Measurements from ENCODE around the gene TENT4B.
A peak's percentile ranks its signal among the peaks of the same experiment; 100 is the strongest.

The TENT4B gene

DNA sequence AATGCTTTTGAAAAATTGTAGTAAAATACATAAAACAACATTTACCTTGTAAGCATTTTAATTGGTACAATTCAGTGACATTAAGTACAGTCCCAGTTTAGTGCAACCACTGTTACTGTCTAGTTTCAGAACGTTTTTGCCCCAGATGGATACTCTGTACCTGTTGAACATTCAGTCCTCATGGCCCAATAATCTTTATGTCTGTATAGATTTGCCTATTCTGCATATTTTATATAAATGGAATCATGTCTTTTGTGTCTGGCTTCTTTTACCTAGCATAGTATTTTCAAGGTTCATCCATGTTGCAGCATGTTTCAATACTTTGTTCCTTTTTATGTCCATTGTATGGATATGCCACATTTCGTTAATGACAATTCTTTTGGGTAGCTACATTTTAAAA lies 37.2 kb downstream of the TENT4B start:
- Histone ChIP-seq H3K4me3 (no peak overlapping the region), H3K27ac (no peak overlapping the region)

DNA sequence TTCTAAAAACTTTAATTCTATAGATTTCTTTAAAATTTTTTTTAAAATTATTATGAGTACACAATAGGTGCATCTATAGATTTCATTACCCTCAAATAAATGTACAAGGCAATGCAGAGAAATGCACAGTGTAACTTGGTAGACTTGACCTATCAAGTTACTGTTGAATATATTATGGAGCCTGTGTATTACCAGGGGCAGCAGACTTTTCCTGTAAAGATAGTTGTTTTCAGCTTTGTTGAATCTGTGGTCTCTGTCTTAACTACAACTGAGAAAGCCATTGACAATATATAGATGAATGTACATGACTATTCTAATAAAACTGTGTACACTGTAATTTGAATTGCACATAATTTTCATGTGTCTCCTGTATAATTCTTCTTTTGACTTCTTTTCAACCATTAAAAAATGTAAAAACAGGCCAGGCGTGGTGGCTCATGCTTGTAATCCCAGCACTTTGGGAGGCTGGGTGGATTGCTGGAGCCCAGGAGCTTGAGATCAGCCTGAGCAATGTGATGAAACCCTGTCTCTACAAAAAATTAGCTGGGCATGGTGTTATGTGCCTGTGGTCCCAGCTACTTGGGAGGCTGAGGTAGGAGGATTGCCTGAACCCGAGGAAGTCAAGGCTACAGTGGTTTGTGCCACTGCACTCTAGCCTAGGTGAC lies 39.4 kb downstream of the TENT4B start:
- Histone ChIP-seq H3K4me3 (no peak overlapping the region), H3K27ac (no peak overlapping the region)

DNA sequence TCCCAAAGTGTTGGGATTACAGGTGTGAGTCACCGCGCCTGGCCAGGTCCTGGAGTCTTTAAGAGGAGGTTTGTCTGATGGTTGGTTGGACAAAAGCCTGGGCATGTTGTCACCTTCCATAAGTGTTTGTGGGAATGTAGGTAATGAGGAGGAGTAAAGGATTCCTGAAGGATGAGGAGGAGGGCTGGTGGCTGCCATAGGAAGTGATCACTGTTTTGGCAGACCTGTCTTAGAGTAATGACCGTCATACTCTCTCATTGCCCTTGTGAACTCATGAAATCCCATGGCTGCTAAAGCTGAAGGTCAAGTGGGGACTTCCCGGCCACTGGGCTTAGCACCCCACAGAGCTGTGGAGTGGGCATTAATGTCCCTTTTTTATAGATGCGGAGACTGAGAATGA lies 40.5 kb downstream of the TENT4B start:
- no peak overlapping the region for H3K27ac ChIP-seq
- H3K4me3 ChIP-seq: no peak overlapping the region

DNA sequence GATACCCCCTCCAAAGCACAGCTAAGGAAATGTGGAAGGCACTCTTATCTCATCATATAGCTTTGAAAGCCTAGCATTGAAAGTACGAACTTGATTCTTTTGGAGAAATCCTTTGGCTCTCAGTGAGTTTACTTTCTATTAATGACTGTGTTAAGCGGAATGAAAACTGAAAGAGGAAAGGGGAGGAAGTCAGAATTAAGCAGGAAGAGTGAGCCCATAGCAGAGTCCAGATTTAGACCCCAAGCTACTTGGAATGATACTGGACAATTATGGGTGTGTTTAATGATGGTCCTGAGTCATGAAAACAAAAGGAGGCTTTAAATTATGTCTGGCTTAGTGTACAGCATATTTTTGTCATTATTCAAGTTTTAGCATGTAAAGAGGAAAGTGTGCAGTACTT lies 42.2 kb downstream of the TENT4B start:
- Histone ChIP-seq H3K4me3 (no peak overlapping the region), H3K27ac (peak overlapping the region in 7 of 21 experiments; percentile 21 to 59 (median 48))

DNA sequence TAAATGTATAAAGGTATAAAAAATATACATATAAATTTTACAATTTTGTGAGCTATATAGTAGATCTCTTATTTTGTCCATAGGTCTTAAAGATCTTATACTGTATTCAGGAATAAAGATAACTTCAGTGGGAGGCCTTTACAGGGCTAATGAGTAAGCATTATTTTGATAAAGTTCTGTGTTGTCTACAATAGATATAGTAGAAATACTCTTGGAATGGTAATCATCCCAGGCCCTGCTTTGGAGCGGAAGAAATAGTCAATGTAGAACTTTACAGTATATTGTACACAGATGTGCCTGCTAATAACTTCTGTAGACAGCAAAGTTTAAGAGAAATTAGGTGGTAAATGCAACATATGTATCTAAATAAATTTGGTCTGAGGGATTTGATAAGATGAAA lies 42.6 kb downstream of the TENT4B start:
- Histone ChIP-seq H3K4me3 (no peak overlapping the region), H3K27ac (peak overlapping the region in 6 of 21 experiments; percentile 4 to 58 (median 42))

DNA sequence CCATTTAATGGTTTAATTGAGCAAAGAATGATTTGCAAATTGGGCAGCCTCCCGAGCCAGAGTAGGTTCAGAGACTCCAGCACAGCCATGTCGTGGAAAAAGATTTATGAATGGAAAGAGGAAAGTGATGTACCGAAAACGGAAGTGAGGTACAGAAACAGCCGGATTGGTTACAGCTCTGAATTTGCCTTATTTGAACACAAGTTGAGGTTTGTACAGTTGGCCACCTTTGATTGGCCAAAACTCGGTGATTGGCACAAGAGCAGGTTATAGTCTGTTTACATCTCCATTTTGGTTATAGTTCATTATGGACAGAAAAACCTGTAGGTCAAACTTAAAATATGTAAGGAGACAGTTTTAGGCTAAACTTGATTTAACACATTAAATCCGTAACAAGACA lies 44.5 kb downstream of the TENT4B start:
- H3K4me3 ChIP-seq: no peak overlapping the region

DNA sequence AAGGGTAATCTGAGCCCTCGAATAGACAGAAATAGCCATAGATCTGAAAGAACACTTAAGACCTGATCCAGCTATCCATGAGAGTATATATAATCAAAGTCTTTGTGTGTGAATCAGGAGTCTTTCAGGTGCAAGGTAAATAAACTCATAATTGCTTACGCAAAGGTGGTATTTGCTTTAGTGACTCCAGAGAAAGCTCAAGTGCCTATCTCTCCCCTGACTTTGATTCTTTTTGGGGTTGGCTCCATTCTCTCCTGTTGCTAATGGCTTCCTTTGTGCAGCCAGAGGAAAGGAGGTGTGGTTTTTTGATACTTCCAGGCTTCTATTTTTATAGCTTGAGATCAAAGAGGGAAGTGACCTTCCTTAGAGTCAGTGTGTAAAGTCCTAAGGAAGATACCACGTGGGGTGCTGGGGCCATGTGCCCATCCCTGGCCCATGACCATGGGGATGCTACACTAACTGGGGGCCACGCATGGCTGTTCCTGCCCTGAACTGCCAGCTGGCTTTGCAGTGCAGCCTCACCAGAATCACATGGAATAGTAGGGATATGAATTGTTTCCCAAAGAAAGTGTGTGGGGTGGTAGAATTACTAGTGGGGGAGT lies 45.8 kb downstream of the TENT4B start:
- Histone ChIP-seq H3K4me3 (no peak overlapping the region), H3K27ac (no peak overlapping the region)

More for the DNA sequence above, 44.5 kb downstream of the TENT4B start:
- H3K27ac ChIP-seq: no peak overlapping the region

DNA sequence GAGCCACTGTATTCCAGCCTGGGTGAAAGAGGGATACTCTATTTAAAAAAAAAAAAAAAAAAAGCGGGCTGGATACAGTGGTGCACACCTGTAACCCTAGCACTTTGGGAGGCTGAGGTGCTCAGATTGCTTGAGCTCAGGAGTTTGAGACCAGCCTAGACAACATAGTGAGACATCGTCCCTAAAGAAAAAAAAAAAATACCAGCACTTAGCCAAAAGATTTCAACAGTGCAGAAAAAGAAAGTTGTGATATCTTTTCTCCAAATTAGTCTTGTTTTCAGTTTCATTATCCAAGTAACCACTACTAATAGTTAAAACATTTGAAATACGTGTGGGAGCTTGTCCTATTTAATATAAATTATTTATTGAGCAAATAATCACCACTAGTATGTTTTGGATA lies 48.7 kb downstream of the TENT4B start:
- Histone ChIP-seq H3K27ac (peak overlapping the region in 7 of 21 experiments; percentile 31 to 81 (median 59)), H3K4me3 (no peak overlapping the region)

DNA sequence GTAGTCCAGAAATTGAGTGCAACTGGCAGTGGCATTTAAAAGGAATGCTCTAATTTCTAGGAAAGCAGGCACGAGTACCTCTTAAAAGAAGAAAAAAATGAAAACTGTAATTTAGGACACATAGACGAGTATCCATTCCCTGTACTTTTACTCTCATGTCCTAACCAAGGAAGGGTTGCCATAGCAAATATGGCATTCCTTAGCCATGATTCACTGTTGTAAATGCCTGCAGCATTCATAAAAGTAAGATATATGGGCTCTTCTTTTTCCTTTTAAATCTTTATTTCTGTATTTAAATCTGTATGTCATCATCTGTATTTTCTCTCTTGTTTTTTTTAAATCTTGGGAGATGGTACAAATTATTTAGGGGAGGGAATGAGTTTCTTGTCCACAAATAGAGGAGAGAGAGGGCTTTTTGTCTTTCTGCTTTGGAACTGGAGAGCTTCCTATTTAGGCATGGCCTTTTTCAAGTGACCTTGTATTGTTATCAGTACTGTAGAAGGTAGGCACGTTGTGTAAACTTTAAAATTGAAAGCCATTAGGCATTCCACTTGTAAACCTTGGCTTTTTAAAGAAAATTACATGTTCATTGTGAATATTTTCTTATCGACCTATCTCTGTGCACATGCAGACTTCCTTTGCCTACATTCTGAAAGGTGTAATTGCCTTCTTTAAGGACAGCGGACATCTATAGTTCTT lies 50.0 kb downstream of the TENT4B start:
- Histone ChIP-seq H3K4me3 (no peak overlapping the region), H3K27ac (peak overlapping the region in 16 of 21 experiments; percentile 37 to 82 (median 56))

DNA sequence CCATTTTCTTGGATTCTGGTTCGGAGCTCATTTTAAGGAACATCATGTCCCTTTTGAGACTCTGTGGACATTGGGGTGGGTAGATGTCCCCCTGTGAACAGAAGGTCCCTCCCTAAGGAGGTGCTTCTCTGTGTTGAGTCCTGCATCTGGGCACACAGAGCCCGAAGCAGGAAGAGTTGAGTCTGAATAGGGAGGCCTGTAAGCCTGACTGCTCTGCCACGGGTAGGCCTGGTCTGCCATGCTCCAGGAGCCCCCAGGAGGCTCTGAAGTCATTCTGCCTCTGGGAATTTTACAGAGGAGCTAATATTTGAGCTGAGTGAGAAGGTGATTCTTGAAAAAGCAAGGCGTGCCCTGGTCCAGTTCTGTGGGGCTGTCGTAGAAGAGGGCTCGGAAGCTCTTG lies 50.6 kb downstream of the TENT4B start:
- H3K27ac ChIP-seq: peak overlapping the region in 16 of 21 experiments; percentile 34 to 82 (median 55)
- no peak overlapping the region for H3K4me3 ChIP-seq

DNA sequence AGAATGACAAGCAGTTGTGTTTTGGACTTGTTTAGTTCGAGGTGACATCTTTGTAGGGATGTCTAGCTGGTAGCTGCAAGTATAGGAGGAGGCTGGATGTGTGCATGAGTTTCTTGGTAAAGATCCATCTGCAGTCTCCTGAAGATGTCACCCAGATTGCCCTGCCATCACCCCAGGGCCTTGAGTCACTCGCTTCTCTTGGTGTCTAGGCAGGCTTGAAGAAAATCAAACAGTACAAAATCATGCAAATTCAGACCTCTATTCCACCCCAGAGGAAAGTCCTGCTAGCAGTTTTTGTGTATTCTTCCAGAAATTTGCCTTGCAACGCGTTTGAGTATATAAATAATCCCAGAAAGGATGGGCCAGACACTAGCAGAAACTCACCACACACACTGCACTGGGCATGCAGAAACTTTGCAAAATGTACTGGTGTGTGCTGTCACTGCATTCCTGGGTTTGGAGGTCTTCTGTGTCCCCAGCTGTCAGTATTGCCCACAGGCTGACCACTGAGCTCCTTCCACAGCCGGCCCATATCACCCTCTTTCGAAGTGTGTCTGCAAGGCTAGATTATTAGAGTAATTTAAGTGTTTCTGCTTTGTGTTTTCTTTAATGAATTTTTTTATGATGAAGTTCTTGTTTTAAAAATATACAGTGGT lies 51.5 kb downstream of the TENT4B start:
- Histone ChIP-seq H3K27ac (peak overlapping the region in 10 of 21 experiments; percentile 1 to 82 (median 63)), H3K4me3 (no peak overlapping the region)

DNA sequence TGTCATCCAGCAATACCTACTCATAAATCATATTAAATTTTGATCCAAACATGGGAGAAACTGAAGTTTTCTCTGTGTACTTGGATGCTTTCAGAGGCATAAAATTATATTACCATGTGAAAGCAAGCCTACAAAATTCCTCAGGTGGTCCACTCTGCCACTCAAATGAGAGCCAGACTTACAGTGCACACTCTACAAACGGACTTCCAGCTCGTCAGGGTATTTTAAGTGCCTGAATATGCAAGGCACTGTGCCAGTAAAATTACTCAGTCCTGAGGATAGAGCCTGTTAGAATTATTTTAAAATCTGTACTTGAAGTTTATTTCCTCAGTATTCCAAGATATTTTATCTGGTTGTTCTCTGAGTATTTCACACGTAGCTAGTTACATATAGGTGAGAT lies 54.5 kb downstream of the TENT4B start:
- Histone ChIP-seq H3K27ac (no peak overlapping the region), H3K4me3 (no peak overlapping the region)

DNA sequence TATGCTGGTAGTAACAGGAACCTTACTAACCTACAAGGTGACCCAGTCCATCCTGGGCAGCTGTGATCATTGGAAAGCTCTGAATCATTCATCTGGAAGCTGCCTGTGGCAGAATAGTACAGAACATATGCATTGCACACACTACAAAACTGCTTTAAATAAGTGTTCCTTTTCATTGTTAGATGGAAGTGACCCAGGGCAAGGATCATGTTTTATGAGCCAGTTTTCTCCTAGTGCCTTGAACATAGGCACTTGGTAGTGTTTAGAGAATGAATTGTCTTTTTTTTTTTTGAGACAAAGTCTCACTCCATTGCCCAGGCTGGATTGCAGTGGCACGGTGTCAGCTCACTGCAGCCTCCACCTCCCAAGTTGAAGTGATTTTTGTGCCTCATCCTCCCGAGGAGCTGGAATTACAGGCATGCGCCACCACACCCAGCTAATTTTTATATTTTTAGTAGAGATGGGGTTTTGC lies 55.4 kb downstream of the TENT4B start:
- H3K27ac ChIP-seq: peak overlapping the region in 1 of 21 experiments; percentile 0
- no peak overlapping the region for H3K4me3 ChIP-seq

DNA sequence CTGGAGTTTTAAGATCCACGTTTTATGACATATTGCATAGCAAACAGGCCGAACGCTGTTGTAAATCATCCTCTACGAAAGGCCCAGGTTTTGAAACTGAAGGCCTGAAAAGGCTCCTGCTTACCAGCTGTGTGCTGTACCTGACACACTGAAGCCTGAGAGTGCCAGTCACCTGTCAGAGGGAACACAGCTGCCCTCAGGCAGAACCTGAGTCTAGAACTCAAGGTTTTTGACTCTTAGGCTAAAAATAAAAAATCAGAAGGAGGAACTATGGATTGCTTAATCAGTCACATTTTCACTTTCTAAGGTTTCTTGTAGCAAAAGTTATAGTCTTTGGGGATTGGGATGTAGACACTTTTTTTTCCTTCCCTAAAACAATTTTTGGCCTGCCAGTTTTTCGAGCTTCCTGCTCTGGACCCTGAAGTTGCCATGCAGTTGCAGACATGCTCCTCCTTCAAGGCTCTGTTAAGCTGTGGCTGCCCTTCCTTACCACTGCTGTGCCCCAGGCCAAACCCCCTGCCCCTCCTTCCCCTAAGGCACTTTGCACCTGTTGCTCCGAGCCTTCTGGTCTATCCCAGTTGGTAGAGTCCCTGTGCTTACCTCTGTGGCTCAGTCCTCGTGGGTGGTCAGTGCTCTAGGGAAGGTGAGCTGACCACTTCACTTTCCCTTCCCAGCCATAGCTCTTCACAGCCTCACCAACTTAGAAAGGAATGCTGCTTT lies 56.6 kb downstream of the TENT4B start:
- H3K4me3 ChIP-seq: no peak overlapping the region
- H3K27ac ChIP-seq: peak overlapping the region in 5 of 21 experiments; percentile 0 to 31 (median 12)

DNA sequence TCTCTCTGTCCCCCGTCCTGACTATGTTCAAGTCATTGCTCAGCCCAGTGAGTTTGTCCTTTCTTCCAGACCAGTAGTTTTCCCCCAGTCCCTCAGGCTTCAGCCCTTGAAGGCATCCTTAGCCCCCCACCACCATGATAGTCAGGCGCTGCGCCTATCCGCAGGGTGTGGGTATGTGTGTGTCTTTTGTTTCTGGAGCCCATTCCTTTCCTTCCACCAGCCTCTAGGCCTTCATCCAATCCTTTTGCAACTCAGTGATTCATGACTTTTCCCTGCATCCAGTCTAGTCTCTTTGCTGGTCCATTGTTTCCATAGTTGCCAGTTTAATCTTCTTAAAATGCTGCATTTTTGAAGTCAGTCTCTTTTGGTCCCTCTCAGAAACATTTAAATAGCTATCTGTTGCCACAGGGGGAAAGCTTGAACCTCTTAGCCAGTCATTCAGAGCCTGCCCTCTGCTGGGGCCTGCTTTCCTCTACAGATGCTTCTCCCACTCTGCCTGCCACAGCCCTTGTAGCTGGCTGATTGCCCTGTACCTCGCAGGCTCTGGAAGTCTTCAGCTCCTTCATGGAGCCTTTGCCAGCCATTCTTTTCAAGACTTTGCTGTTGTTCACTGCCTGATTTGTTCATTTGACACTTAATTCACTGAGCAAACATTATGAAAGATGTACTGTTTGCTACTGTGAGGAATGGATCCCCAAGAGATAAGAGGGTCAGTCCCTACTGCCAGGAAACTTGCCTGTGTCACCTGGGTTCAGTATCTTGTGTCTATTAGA lies 57.3 kb downstream of the TENT4B start:
- Histone ChIP-seq H3K4me3 (no peak overlapping the region), H3K27ac (peak overlapping the region in 8 of 21 experiments; percentile 0 to 39 (median 26))

DNA sequence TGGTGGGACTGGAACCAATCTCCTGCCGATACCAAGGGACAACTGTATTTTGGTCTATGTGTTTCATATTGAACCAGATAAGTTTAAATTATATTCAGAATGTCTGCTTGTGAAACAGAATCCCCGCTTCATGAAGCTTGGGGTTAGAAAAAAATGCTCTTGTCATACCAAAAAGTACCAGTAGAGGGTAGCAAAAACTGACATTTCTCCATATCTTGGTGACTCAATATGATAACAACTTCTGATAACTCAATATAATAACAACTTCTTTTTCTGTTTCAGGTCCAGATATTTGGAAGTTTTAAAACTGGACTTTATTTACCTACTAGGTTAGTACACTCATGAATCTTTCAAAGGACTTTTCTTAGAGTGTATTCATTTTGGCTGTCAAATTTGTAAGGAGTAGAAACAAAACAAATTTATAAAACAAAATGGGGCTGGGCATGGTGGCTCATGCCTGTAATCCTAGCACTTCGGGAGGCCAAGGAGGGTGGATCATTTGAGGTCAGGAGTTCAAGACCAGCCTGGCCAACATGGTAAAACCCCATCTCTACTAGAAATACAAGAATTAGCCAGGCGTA lies 60.9 kb downstream of the TENT4B start:
- Histone ChIP-seq H3K4me3 (no peak overlapping the region), H3K27ac (no peak overlapping the region)

DNA sequence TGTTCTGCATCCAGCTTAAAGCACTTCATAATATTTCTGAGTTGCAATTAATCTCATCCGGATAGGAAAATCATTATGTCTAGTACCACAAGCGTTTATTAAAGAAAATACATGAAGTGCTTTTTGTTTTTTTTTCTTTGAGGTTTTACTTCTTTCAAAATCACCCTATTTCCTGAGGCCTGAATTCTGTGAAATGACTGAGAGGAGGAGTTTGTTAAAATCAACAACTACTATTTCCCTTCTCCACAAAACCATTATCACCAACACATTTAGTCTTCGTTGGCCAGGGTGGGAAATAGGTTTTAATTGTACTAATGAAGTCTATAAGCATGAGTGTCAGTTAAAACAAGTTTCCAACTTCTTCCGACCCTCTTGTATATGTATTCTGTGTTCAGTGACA lies 62.6 kb downstream of the TENT4B start:
- no peak overlapping the region for H3K27ac ChIP-seq

DNA sequence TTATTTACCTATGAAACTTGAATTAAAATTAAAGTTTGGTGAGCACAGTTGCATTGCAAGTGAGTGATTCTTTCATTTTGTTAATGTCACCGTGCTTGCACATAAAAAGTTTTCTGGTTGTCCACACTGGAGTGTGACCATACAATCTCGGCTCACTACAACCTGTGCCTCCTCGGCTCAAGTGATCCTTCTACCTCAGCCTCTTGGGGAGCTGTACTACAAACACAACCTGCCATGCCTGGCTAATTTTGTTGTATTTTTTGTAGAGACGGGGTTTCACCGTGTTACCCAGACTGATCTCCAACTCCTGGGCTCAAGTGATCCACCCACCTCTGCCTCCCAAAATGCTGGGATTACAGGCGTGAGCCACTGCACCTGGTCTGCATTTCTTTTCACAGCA lies 63.1 kb downstream of the TENT4B start:
- no peak overlapping the region for H3K4me3 ChIP-seq
- H3K27ac ChIP-seq: no peak overlapping the region

More for the DNA sequence above, 62.6 kb downstream of the TENT4B start:
- H3K4me3 ChIP-seq: no peak overlapping the region
